Spleen (tissue), 11 donors: Measurements from ENCODE around the gene PIP5KL1. TPM values are rescaled to one million over a fixed set of nuclear protein-coding genes. Genes with fewer than 3 reads are reported as not detected.

Experiments used
- DNase-seq: peaks from one replicate; pipeline ENCODE4 v3.0.0-alpha.2; 2020
- H3K27ac ChIP-seq, 8 donors: fragments of 200-600 bp; sonication (generic) in 7 of 8; 1 replicate in 4 of 8; 2 replicates in 4 of 8; pipeline versions ENCODE4 v1.5.0 to v1.8.0; 2016 to 2021; ENCODE audit warnings: inconsistent platforms in 4 of 8, mild to moderate bottlenecking in 4 of 8, moderate library complexity in 1 of 8
- H3K27me3 ChIP-seq, 7 donors: fragments of 200-600 bp; sonication (generic) in 6 of 7; replicated peaks in 1 of 7; 1 replicate in 4 of 7; 2 replicates in 3 of 7; pipeline versions ENCODE4 v1.5.0 to v1.8.0; 2016 to 2021; ENCODE audit warnings: inconsistent platforms in 3 of 7, mild to moderate bottlenecking in 1 of 7
- H3K36me3 ChIP-seq, 6 donors: fragments of 200-600 bp; sonication (generic) in 5 of 6; 1 replicate in 4 of 6; 2 replicates in 2 of 6; pipeline versions ENCODE4 v1.5.0 to v1.8.0; 2016 to 2021; ENCODE audit warnings: inconsistent platforms in 2 of 6
- H3K4me1 ChIP-seq, 6 donors: fragments of 200-600 bp; sonication (generic) in 5 of 6; 1 replicate in 3 of 6; 2 replicates in 3 of 6; pipeline versions ENCODE4 v1.5.0 to v1.8.0; 2016 to 2021; ENCODE audit warnings: inconsistent platforms in 3 of 6
- H3K4me3 ChIP-seq, 8 donors: fragments of 200-600 bp; sonication (generic) in 7 of 8; 1 replicate in 4 of 8; 2 replicates in 4 of 8; pipeline versions ENCODE4 v1.5.0 to v1.8.0; 2016 to 2021; ENCODE audit warnings: inconsistent platforms in 4 of 8, mild to moderate bottlenecking in 4 of 8, moderate library complexity in 2 of 8
- H3K9me3 ChIP-seq, 8 donors: fragments of 200-600 bp; sonication (generic) in 7 of 8; 1 replicate in 4 of 8; 2 replicates in 4 of 8; pipeline versions ENCODE4 v1.5.0 to v1.8.0; 2016 to 2021; ENCODE audit warnings: inconsistent platforms in 4 of 8
- CTCF ChIP-seq, 11 experiments: fragments of 200-600 bp in 7 of 11; fragments of 450-650 bp in 4 of 11; sonication (generic) in 4 of 11; IDR thresholded peaks in 8 of 11; conservative IDR thresholded peaks in 3 of 11; 1 replicate in 7 of 11; 2 replicates in 4 of 11; pipeline versions ENCODE4 v1.4.0 to v1.8.0; 2016 to 2021; ENCODE audit warnings: antibody characterized with exemption in 11 of 11, inconsistent platforms in 4 of 11, mild to moderate bottlenecking in 1 of 11
- POLR2A ChIP-seq, 3 donors: fragments of 450-650 bp; IDR thresholded peaks; one replicate each; pipeline ENCODE4 v1.5.1; 2017; ENCODE audit warnings: antibody characterized with exemption in 3 of 3, mild to moderate bottlenecking in 1 of 3
- POLR2AphosphoS5 ChIP-seq, 3 donors: sonication (generic); formaldehyde crosslinking; IDR thresholded peaks; one replicate each; pipeline ENCODE4 v1.5.1; 2017; ENCODE audit warnings: antibody characterized with exemption in 3 of 3
- WGBS, 5 donors: extraction: QIAGEN DNeasy Blood & Tissue Kit in 3 of 5; methylation state at CpG; one replicate each; pipeline versions ENCODE4 v1.1.5 to v1.1.7; 2013 to 2018; 5-methylcytosine and 5-hydroxymethylcytosine counted together
- intact Hi-C: fragments of 100-400 bp; cut with DNase I; formaldehyde crosslinking; loops from one replicate; pipeline ENCODE4 v1.15.0; 2023; ENCODE audit warnings: low total_unique reads
- polyA plus RNA-seq, 3 donors: library from polyadenylated mRNA; stranded (reverse); fragments of 200-250 nt; gene quantifications; one replicate each; pipeline ENCODE4 v1.2.1, GENCODE V29; 2013
- total RNA-seq, 7 donors: library from RNA; depleted of rRNA in 3 of 7; stranded (reverse); fragments of >200 nt in 3 of 7; fragmentation: NEBNext Ultra II Directional in 4 of 7; extraction: Animal tissue kit (Norgen Biotek cat#: 25700) in 4 of 7; gene quantifications; one replicate each; pipeline versions ENCODE4 v1.1.0 to v1.2.1, GENCODE V29; 2016 to 2021
- donor health status: healthy with polysubstance abuse.
- donor health status: DM: no; HTN: no; CAD: no; lungs with moderate emphysema.
- donor health status: DM: no; HTN: no; CAD: no.
- donor health status: Bipolar disorder and iron deficiency.
- donor health status: healthy.
- donor health status: DM: no; HTN: no; CAD: no.
- donor health status: DM: yes; HTN: yes; CAD: no.

The PIP5KL1 gene
- total and polyA plus RNA-seq, 10 donors: 0.13 to 3.6 (median 0.68) TPM; not detected in 2

DNA sequence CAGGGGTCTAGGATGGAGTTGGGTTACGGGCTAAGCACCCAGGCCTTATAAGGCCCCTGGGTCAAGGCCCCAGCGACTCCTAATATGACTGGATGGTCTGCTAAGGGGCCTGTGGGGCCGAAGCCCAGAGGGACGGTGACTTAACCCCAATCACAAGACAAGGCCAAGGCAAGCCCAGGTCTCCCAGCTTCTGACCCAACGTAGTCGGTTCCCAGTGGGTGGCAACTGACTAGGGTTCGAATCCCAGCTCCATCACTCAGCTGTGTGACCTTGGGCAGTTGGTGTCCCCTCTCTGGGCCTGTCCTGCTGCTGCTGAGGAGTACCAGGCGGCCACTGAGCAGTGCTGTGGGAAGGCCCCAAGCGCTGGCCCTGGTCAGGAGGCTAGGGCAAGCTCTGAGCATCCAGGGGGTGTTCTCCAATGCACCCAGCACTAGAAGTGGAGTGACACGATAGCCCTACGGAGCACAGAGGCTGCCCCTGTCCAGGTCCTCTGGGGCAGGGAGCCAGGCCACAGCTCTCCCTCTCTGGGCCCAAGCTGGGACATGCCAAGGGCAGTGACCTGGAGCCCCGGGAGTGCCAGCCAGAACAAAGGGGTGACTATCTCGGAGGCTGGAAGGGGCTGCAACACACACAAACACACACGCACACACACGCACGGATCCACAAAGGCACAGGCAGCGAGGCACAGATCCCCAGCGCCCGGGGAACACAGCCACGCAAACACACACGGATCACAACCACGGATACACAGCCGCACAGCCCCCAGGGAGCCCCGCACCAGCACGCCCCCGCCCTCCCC lies 53.6 kb downstream of the PIP5KL1 start:
- intact Hi-C loops: no loop called here
- peaks cover 14 to 87% (median 50%) of the 10 kb centered on the region in 6 donors for H3K4me1 ChIP-seq
- DNase-seq: peak; percentile 68
- H3K27ac ChIP-seq: peak overlapping the region; percentile 15 to 83 (median 78)
- WGBS, 5 donors: 32 to 73% (median 40%) methylated on average over 8 to 26 of the region's 26 CpGs
- no peak for TF ChIP-seq CTCF (IDR thresholded peaks at IDR 0.05 in 8 of 11, conservative IDR thresholded peaks at IDR 0.05 in 3 of 11)
- TF ChIP-seq POLR2AphosphoS5 (IDR thresholded peaks at IDR 0.05): no peak
- TF ChIP-seq POLR2A (IDR thresholded peaks at IDR 0.05): no peak
- peak overlapping the region; percentile 37 to 71 (median 40) for H3K4me3 ChIP-seq
- H3K36me3 ChIP-seq: peaks cover 0 to 13% (median 0%) of the 10 kb centered on the region in 6 donors
- no peaks in the 10 kb centered on the region for H3K9me3 ChIP-seq
- peaks cover 0 to 17% (median 4%) of the 10 kb centered on the region in 7 donors for H3K27me3 ChIP-seq

GRCh38 chr9:127876026-127876763 lies 54.4 kb downstream of the PIP5KL1 start:
- Histone ChIP-seq H3K27ac (peak overlapping the region in 6 of 8 donors; percentile 58 to 83 (median 80)), H3K9me3 (no peaks in the 10 kb centered on the region), H3K4me1 (peaks cover 14 to 94% (median 48%) of the 10 kb centered on the region in 6 donors), H3K36me3 (peaks cover 0 to 21% (median under 1%) of the 10 kb centered on the region in 6 donors), H3K27me3 (peaks cover 0 to 17% (median 4%) of the 10 kb centered on the region in 7 donors), H3K4me3 (peak overlapping the region in 4 of 8 donors; percentile 39 to 71 (median 48))
- WGBS, 5 donors: 70 to 81% (median 74%) methylated on average over 4 to 14 of the region's 14 CpGs
- DNase-seq: peak; percentile 69
- intact Hi-C loops: no loop called here
- TF ChIP-seq POLR2AphosphoS5 (IDR thresholded peaks at IDR 0.05) (peak in 1 of 3 donors; percentile 26), CTCF (IDR thresholded peaks at IDR 0.05 in 8 of 11, conservative IDR thresholded peaks at IDR 0.05 in 3 of 11) (no peak)

- Histone ChIP-seq H3K9me3 (no peaks in the 10 kb centered on the region), H3K4me3 (peak overlapping the region in 3 of 8 donors; percentile 42 to 71 (median 54)), H3K36me3 (peaks cover 0 to 29% (median 6%) of the 10 kb centered on the region in 6 donors), H3K27ac (peak overlapping the region in 6 of 8 donors; percentile 26 to 83 (median 80)), H3K27me3 (peaks cover 0 to 17% (median 4%) of the 10 kb centered on the region in 7 donors), H3K4me1 (peaks cover 14 to 97% (median 47%) of the 10 kb centered on the region in 6 donors)
- TF ChIP-seq POLR2A (IDR thresholded peaks at IDR 0.05): no peak
- TF ChIP-seq POLR2AphosphoS5 (IDR thresholded peaks at IDR 0.05): no peak
- TF ChIP-seq CTCF (IDR thresholded peaks at IDR 0.05 in 8 of 11, conservative IDR thresholded peaks at IDR 0.05 in 3 of 11): no peak
- intact Hi-C loops: no loop called here
- DNase-seq: peak; percentile 62
- WGBS, 5 donors: 54 to 90% (median 78%) methylated on average over 10 of the region's 10 CpGs
Measured at GRCh38 chr9:127875306-127875966, 55.1 kb downstream of the PIP5KL1 start.
